Activated gamma-delta T cell (primary cell): ENCODE results near the gene LRP5.
"Not testable (repeated sequence)": the region's sequence is repeated elsewhere in the genome, so short reads cannot be mapped to it uniquely, and the experiment has no call there.

ENCODE experiments used
- DNase-seq: peaks from one replicate; lab custom pipeline; 2025; lab: John Stamatoyannopoulos, UW

LRP5 gene

DNA sequence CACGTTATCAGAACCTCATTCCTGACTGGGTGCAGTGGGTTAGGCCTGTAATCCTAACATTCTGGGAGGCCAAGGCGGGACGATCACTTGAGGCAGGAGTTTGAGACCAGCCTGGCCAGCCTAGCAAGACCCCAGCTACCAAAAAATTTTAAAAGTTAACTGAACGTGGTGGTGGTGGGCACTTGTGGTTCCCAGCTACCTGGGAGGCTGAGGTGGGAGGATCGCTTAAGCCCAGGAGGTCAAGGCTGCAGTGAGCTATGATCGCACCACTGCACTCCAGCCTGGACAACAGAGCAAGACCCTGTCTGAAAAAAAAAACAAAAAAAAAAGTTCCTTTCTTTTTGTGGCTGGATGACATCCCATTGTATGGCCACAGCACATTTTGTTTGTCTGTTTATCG, 80.4 kb downstream of the LRP5 start:
- no peak for DNase-seq

DNA sequence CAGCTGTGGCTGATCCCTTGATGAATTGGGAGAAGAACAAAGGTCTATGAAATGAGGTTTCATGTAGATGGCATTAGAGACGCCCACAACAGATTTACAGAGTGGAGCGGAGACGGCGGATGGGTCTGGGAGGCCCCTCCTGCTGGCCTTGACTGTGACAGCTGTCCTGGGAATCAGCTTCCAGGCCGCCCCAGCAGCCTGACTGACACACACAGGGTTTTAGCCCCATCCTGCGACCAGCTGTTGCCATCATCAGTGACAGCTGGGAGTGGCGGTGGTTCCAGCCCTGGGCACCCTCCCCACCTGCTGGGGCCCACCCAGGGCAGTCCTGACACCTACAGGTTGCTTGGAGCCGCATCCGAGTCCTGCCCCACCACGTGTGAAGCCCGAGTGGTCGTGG, 84.1 kb downstream of the LRP5 start:
- DNase-seq: no peak

DNA sequence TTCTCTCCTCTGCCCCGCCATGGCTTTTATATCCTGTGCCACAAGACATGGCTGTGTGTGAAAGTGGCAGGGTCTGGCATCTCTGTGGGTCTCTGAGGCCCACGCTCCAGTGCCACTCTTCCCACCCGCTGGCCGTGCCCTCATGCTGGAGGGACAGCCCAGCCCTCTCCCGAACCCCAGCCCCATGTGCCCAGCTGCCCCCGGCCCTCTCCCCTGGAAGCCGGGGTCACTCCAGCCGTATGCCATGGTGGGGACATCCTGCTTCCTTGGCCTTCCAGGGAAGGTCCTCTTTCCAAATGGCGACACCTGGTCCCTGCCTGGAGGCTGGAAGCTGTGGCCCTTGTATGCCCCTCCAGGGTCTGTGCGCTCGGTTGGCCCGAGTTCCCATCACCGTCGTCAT, 84.9 kb downstream of the LRP5 start:
- DNase-seq: no peak

DNA sequence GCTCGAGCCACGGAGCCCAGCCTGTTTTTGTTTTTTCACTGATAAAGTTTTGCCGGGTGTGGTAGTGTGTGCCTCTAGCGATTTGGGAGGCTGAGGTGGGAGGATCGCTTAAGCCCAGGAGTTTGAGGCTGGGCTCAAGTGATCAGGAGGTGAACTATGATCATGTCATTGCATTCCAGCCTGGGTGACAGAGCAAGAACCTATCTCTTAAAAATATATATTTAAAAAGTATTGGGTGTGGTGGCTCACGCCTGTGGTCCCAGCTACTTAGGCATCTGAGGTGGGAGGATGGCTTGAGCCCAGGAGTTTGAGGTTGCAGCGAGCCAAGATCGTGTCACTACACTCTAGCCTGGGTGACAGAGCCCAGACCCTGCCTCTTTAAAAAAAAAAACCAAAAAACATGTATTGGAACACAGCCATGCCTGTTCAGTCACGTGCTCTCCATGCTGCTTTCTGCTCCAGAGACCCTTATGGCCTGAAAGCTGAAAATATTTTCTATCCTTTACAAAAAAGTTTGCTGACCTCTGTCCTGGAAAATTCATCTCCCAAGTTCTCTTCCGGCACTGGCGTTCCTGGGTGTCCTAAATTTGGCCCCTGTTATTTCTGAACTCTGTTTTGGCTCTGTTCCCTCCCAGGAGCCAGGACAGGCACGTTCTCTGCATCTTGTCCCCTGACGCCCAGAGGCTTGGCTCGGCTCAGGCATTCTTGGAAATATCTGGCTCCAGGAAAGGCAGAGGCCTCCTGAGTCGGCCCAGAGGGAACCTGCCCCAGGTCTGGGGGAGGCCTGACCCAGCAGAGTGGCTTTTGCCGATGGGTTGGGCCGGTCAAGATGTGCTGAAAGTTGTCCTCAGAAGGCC, 86.8 kb downstream of the LRP5 start:
- no peak for DNase-seq

DNA sequence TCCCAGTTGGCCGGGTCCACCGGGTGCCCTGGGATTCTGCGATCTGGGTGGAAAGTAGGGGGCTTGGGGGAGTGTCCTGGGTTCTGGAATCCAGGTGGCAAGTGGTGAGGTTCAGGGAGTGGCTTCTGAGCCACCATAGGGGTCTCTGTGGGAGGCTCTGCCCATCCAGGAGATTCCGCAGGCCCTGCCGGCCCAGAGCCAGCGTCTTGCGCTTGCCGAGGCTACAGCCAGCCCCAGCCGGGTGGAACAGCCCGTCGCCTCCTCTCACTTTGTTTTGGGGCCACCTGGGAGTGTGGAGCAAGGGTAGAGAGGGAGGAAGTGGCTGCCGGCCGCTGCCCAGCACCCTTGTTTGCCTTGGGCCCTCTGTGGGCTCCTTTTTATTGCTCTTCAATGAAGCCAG, 87.5 kb downstream of the LRP5 start:
- DNase-seq: no peak

DNA sequence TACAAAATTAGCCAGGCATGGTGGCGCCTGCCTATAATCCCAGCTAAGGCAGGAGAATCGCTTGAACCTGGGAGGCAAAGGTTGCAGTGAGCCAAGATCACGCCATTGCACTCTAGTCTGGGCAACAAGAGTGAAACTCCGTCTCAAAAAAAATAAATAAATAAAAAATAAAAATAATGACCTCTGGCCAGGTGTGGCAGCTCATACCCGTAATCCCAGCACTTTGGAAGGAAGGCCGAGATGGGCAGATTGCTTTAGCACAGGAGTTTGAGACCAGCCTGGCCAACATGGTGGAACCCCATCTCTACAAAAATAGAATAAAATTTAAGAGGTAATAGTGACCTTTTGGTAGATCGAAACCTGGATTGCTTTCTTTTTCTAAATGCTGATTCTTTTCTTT, 88.2 kb downstream of the LRP5 start:
- not testable (repeated sequence) for DNase-seq

DNA sequence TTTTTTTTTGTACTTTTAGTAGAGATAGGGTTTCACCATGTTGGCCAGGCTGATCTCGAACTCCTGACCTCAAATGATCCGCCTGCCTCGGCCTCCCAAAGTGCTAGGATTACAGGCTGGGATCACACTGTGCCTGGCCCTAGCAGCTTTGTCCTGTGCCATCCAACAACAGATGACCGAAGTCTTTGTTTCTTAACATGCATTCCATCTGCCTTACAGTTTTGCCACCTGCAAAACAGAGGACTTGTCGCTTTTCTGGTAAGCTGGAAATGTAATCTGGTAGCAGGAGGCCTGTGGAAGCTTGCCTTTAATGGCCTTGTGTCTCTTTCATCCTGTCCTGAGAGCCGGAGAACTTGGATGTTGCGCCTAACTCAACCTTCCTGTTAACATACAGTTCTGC, 89.5 kb downstream of the LRP5 start:
- DNase-seq: no peak

DNA sequence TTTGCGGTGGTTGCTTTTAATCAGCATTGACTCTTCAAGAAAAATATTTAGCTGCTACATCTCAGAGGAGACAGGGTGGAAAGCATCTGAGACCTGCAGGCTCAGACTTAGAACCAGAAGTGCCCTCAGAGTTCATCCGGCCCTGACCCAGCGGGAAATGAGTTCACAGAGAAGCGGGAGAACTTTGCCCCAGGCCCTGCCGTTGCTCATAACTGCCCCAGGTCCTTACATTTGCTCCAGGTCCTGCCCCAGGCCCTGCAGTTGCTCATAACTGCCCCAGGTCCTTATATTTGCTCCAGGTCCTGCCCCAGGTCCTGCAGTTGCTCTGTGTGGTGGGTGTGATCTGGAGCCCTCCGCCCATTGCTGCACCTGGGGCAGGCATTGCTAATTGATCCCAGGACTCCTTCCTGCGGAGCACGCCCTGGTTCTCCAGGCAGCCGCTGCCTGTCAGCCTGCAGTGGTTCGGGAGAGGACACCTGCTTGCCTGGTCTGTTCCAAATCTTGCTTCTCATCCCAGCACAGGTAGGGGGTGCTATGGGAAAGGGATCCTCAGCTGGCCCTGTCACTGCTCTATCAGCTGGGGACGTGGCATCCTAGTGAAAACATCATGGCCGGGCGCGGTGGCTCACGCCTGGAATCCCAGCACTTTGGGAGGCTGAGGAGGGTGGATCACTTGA, 90.1 kb downstream of the LRP5 start:
- no peak for DNase-seq

DNA sequence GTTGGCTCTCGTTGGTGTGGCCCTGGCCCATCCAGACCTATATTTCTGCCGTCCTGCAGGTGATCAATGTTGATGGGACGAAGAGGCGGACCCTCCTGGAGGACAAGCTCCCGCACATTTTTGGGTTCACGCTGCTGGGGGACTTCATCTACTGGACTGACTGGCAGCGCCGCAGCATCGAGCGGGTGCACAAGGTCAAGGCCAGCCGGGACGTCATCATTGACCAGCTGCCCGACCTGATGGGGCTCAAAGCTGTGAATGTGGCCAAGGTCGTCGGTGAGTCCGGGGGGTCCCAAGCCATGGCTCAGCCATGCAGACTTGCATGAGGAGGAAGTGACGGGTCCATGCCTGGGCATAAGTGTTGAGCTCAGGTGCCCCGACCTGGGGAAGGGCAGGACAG, 91.0 kb downstream of the LRP5 start:
- no peak for DNase-seq

DNA sequence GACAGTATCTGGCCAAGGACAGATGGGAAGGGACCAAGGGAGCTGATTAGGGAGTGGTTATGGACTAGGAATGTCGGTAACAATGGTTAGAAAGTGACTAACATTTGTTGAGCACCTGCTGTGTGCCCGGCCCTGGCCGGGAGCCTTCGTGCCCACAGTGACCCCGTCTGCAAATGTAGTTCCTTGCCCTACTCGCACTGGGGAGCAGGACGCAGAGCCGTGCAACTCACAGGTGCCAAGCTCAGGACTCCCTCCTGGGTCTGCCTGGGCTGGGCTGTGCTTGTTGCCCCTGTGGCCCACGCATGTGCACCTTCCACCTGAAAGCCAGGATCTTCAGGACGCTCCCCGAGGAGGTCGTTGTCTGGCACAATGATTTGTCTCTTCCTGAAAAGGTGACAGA, 91.4 kb downstream of the LRP5 start:
- DNase-seq: no peak

DNA sequence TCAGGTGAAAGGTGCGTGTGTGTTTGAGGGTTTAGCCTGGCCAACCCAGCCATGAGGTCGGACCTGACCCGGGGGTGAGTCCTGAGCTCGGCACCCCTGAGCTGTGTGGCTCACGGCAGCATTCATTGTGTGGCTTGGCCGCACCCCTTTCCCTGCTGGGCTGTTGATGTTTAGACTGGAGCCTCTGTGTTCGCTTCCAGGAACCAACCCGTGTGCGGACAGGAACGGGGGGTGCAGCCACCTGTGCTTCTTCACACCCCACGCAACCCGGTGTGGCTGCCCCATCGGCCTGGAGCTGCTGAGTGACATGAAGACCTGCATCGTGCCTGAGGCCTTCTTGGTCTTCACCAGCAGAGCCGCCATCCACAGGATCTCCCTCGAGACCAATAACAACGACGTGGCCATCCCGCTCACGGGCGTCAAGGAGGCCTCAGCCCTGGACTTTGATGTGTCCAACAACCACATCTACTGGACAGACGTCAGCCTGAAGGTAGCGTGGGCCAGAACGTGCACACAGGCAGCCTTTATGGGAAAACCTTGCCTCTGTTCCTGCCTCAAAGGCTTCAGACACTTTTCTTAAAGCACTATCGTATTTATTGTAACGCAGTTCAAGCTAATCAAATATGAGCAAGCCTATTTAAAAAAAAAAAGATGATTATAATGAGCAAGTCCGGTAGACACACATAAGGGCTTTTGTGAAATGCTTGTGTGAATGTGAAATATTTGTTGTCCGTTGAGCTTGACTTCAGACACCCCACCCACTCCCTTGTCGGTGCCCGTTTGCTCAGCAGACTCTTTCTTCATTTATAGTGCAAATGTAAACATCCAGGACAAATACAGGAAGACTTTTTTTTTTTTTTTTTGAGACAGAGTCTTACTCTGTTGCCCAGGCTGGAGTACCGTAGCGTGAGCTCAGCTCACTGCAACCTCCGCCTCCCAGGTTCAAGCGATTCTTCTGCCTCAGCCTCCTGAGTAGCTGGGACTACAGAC, 94.2 kb downstream of the LRP5 start:
- no peak for DNase-seq

DNA sequence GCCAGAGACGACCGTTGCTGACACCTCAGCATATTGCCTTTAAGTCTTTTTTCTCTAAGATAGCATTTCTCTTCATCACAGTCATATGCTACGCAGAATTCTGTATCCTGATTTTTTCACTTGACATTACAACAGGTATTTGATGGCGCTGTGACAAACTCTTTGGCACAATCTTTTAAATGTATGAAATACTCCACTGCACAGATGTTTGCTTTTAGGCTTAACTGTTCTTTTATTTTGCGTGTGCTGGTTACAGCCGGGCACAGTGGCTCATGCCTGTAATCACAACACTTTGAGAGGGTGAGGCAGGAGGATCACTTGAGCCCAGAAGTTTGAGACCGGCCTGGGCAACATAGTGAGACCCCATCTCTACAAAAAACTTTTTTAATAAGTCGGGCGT, 96.1 kb downstream of the LRP5 start:
- DNase-seq: no peak

DNA sequence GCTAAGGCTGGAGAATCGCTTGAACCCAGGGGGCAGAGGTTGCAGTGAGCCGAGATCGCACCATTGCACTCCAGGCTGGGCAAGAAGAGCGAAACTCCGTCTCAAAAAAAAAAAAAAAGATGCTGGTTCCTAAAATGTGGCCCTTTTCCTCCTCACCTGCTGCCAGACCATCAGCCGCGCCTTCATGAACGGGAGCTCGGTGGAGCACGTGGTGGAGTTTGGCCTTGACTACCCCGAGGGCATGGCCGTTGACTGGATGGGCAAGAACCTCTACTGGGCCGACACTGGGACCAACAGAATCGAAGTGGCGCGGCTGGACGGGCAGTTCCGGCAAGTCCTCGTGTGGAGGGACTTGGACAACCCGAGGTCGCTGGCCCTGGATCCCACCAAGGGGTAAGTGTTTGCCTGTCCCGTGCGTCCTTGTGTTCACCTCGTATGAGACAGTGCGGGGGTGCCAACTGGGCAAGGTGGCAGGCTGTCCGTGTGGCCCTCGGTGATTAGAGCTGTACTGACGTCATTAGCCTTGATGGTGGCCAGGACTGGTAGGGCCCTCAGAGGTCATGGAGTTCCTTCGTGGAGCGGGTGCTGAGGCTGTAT, 97.5 kb downstream of the LRP5 start:
- no peak for DNase-seq

DNA sequence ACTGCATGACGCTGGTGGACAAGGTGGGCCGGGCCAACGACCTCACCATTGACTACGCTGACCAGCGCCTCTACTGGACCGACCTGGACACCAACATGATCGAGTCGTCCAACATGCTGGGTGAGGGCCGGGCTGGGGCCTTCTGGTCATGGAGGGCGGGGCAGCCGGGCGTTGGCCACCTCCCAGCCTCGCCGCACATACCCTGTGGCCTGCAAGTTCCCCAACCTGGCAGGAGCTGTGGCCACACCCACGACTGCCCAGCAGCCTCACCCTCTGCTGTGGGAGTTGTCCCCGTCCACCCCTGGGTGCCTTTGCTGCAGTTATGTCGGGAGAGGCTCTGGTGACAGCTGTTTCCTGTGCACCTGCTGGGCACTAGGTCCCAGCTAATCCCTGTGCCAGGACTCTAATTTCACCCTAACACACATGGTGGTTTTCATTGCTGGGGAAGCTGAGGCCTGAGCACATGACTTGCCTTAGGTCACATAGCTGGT, 99.2 kb downstream of the LRP5 start:
- no peak for DNase-seq

DNA sequence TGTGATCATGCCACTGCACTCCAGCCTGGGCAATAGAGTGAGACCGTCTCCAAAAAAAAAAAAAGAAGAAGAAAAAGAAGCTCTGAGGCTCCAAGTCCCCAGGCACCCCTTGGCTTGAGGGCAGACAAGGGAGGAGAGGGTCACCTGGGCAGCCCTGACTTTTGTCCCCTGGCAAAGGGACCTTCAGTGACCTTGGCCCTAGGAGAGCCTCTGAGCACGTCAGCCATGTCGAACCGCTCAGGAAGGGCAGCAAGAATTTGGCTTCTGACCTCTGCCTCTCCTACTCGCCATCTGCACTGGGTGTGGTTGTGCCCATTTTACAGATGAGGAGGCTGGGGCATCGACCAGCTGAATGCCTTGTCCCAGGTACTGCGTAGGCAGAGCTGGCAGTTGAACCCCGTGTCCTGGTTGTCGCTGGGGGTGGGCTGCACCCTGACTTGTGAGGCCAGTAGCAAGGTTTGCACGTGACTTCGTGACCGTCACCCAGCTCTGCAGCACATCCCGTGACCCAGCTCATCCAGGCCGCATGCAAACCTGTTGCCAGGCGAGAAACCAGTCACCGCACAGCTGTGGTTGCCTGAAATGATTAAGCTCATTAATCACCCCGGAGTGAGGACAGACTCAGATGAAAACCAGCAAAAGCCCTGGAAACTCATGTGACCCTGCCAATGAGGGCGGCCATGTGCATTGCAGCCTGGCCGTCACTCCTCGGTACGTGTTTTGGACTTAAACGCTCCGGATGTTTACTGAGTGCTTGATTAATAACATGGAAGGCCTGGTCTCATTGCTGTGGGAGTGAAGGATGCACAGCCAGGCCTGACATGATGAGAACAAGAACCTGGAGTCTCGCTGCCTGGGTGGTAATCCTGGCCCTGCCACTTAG, 100.4 kb downstream of the LRP5 start:
- DNase-seq: no peak

DNA sequence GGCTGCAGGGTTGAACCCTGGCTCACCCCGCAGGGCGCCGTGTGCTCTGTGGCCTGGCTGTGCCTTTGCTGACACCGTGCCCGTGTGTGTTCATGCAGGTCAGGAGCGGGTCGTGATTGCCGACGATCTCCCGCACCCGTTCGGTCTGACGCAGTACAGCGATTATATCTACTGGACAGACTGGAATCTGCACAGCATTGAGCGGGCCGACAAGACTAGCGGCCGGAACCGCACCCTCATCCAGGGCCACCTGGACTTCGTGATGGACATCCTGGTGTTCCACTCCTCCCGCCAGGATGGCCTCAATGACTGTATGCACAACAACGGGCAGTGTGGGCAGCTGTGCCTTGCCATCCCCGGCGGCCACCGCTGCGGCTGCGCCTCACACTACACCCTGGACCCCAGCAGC, 101.2 kb downstream of the LRP5 start:
- DNase-seq: no peak

DNA sequence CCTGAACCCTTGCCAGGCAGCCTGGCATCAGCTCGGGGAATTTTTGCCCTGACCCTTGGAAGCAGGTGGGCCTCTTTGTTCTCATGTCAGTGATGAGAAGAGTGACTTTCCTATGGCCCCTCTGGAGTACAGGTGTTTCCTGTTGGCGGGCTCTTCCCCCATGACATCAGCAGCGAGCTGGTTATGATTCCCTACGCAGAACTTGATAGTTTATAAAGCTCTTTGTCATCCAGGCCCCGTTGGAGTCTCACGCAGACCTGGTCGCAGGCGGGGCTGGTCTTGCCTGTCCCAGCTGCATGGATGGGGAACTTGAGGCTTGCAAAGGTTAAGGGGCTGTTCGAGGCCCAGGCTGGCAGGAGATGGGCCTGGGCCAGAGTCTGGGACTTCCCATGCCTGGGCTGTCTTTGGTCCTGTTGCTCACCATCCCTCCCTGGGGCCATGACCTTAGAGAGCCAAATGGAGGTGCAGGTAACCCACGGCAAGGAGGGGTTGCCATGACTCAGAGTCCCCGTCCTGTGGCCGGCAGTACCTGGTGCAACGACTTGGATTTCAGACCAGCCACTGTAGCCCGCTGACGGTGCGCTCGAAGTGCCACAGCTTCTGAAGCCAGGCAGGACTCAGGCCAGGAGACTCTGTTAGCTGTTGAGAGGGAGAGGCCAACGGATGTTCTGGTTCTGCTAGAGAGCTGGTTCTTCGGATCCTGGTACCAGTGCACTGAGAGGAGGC, 102.3 kb downstream of the LRP5 start:
- DNase-seq: no peak

DNA sequence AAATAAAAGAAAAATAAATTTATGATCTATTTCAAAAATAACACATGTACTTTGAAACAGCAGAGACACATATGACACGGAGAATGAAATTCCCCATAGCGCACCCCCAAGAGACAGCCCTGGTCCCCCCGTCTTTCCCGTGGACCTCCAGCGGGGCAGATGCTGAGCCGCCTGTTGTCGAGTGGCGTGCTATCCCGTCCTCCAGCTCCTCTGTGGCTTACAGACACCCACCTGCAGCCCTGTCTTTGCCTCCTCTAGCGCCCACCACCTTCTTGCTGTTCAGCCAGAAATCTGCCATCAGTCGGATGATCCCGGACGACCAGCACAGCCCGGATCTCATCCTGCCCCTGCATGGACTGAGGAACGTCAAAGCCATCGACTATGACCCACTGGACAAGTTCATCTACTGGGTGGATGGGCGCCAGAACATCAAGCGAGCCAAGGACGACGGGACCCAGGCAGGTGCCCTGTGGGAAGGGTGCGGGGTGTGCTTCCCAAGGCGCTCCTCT, 103.7 kb downstream of the LRP5 start:
- no peak for DNase-seq

DNA sequence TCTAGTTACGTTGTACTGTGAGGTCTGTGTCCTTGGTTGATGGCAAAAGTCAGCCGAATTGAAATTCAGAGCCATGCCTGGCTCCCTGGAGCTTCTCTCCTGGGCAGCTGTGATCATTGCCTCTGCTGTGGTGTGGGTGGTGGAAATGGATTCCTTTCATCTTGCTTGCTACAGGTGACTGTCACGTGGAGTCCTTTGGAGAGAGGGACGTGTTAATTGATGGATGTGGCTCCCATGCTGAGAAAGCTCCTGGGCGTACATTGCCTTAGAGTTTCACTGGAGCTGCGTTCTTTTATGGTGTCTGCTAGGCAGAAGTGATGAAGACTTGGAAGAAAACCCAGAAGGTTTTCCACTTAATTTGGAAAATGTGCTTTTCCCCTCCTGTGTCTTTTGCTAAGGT, 106.3 kb downstream of the LRP5 start:
- no peak for DNase-seq

DNA sequence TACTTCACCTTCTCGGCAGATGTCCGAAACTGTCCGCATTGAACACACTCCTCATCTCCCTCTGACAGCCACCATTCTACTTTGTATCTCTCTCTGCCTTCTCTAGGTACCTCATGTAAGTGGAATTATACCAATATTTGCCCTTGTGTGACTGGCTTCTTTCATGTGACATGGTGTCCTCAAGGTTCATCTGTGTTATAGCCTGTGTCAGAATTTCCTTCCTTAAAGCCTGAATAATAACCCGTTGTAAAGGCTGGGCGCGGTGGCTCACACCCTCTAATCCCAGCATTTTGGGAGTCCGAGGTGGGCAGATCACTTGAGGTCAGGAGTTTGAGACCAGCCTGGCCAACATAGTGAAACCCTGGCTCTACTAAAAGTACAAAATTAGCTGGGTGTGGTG, 107.8 kb downstream of the LRP5 start:
- DNase-seq: no peak
